Smooth muscle cell (in vitro differentiated cells): ENCODE data around the gene APPBP2. TPM values are rescaled to one million over a fixed set of nuclear protein-coding genes. Genes with fewer than 3 reads are reported as not detected.
A peak's percentile ranks its signal among the peaks of the same experiment; 100 is the strongest.

Experiments
- DNase-seq: peaks from one replicate; lab custom pipeline; 2025; ENCODE audit not compliant: unreplicated experiment; lab: John Stamatoyannopoulos, UW
- H2AFZ ChIP-seq: fragments of 200-600 bp; sonication (generic); 2 replicates; pipeline ENCODE4 v1.6.0; 2016; ENCODE audit warnings: antibody characterized with exemption, low read depth, mild to moderate bottlenecking
- H3F3A ChIP-seq: fragments of 200-600 bp; sonication (generic); 2 replicates; pipeline ENCODE4 v1.6.0; 2017; ENCODE audit warnings: antibody characterized with exemption, low read depth
- H3K27ac ChIP-seq: fragments of 200-600 bp; sonication (generic); 2 replicates; pipeline ENCODE4 v1.5.1; 2016; ENCODE audit warnings: low read depth, mild to moderate bottlenecking
- H3K27me3 ChIP-seq: fragments of 200-600 bp; sonication (generic); 2 replicates; pipeline ENCODE4 v1.6.1; 2016; ENCODE audit warnings: low read depth, mild to moderate bottlenecking
- H3K36me3 ChIP-seq: fragments of 200-600 bp; sonication (generic); 2 replicates; pipeline ENCODE4 v1.5.1; 2016; ENCODE audit warnings: low read depth
- H3K4me1 ChIP-seq: fragments of 200-600 bp; sonication (generic); 2 replicates; pipeline ENCODE4 v1.5.1; 2016; ENCODE audit warnings: low read depth
- H3K4me2 ChIP-seq: fragments of 200-600 bp; sonication (generic); 2 replicates; pipeline ENCODE4 v1.6.0; 2016; ENCODE audit warnings: mild to moderate bottlenecking
- H3K4me3 ChIP-seq: fragments of 200-600 bp; sonication (generic); 2 replicates; pipeline ENCODE4 v1.5.1; 2016; ENCODE audit warnings: mild to moderate bottlenecking
- H3K79me2 ChIP-seq: fragments of 200-600 bp; sonication (generic); 2 replicates; pipeline ENCODE4 v1.6.0; 2016; ENCODE audit warnings: low read depth, mild to moderate bottlenecking
- H3K9ac ChIP-seq: fragments of 200-600 bp; sonication (generic); 2 replicates; pipeline ENCODE4 v1.6.0; 2016; ENCODE audit warnings: low read depth
- H3K9me3 ChIP-seq: fragments of 200-600 bp; sonication (generic); replicated peaks from 2 replicates; pipeline ENCODE4 v1.5.1; 2016; ENCODE audit warnings: low read depth
- H4K20me1 ChIP-seq: fragments of 200-600 bp; sonication (generic); 2 replicates; pipeline ENCODE4 v1.6.0; 2016; ENCODE audit warnings: low read depth
- WGBS: methylation state at CpG from one replicate; pipeline ENCODE4 v1.1.7; 2016; ENCODE audit warnings: low lambda C conversion rate; 5-methylcytosine and 5-hydroxymethylcytosine counted together
- polyA plus RNA-seq: library from polyadenylated mRNA; unstranded; fragments of >200 nt; fragmentation: Nextera tagmentation; extraction: Ambion mirVana; gene quantifications from 2 replicates; pipeline ENCODE4 v1.2.1, GENCODE V29; 2016
- total RNA-seq: library from RNA; depleted of rRNA; stranded (reverse); fragments of >200 nt; gene quantifications from 2 replicates; pipeline ENCODE4 v1.2.3, GENCODE V29; 2014
- TF ChIP-seq, protein P1 (sequence below): fragments of 200-600 bp; sonication (generic); IDR thresholded peaks from 2 replicates; pipeline ENCODE4 v1.5.1; 2017; ENCODE audit warnings: borderline replicate concordance, mild to moderate bottlenecking, antibody characterized with exemption; ENCODE audit not compliant: insufficient read depth, poor library complexity, severe bottlenecking

APPBP2 gene, protein sequence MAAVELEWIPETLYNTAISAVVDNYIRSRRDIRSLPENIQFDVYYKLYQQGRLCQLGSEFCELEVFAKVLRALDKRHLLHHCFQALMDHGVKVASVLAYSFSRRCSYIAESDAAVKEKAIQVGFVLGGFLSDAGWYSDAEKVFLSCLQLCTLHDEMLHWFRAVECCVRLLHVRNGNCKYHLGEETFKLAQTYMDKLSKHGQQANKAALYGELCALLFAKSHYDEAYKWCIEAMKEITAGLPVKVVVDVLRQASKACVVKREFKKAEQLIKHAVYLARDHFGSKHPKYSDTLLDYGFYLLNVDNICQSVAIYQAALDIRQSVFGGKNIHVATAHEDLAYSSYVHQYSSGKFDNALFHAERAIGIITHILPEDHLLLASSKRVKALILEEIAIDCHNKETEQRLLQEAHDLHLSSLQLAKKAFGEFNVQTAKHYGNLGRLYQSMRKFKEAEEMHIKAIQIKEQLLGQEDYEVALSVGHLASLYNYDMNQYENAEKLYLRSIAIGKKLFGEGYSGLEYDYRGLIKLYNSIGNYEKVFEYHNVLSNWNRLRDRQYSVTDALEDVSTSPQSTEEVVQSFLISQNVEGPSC
- total RNA-seq (40.9 and 57.1 TPM in 2 replicates), polyA plus RNA-seq (36.9 and 38.3 TPM in 2 replicates)

DNA sequence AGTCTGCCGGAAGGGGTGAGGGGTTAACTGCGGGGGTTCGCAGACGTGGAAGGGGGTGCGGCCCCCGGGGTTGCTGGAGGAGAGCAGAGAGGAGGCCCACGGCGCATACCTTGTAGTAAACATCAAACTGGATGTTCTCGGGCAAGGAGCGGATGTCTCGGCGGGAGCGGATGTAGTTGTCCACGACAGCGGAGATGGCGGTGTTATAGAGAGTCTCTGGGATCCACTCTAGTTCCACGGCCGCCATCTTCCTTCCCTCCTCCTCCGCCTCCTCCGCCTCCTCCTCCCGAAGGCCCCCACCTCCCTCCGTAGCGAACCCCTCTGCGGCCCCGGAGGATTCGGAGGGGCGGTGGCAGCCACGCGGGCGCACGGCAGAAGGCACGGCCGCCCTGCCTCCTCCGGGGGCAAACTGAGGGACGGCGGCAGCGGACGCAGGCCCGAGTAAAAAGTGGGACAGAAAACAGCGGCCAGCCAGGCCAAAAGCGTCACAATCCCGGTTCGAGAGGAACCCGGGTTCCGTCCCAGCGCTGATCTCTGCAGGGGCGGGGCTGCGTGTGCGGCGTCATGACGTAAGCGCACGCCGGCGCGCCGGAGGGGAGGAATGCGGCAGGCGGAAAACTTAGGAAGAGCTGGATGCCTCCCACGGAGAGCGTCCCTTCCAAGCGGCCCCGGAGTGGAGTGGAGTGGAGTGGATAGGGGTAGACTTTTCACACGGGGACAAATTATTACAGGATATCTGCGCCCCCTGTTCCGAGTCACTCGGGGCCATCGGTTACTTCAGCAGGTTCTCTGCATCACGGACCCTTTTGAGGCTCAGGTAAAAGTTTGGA lies at the start of gene APPBP2:
Gene APPBP2, minus strand, starts transcription at position 558 of the 830 bp plus-strand sequence. Its CDS starts 311 bp downstream, at position 247.
- H3K9me3 ChIP-seq: no peaks in the 10 kb centered on the region
- peaks cover 42% of the 10 kb centered on the region for H4K20me1 ChIP-seq
- no peaks in the 10 kb centered on the region for H3K27me3 ChIP-seq
- peaks cover 66% of the 10 kb centered on the region for H3K79me2 ChIP-seq
- under 1% methylated on average over 53 of the region's 69 CpGs for WGBS
- peak within 1 kb of the TSS; percentile 78 for H2AFZ ChIP-seq
- TF ChIP-seq, protein P1, sequence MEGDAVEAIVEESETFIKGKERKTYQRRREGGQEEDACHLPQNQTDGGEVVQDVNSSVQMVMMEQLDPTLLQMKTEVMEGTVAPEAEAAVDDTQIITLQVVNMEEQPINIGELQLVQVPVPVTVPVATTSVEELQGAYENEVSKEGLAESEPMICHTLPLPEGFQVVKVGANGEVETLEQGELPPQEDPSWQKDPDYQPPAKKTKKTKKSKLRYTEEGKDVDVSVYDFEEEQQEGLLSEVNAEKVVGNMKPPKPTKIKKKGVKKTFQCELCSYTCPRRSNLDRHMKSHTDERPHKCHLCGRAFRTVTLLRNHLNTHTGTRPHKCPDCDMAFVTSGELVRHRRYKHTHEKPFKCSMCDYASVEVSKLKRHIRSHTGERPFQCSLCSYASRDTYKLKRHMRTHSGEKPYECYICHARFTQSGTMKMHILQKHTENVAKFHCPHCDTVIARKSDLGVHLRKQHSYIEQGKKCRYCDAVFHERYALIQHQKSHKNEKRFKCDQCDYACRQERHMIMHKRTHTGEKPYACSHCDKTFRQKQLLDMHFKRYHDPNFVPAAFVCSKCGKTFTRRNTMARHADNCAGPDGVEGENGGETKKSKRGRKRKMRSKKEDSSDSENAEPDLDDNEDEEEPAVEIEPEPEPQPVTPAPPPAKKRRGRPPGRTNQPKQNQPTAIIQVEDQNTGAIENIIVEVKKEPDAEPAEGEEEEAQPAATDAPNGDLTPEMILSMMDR: no peak
- H3K27ac ChIP-seq: peak within 1 kb of the TSS; percentile 98
- H3F3A ChIP-seq: no peaks in the 10 kb centered on the region
- H3K4me3 ChIP-seq: peak within 1 kb of the TSS; percentile 82
- peak within 1 kb of the TSS; percentile 98 for H3K9ac ChIP-seq
- peak within 1 kb of the TSS; percentile 98 for H3K4me2 ChIP-seq
- no peaks in the 10 kb centered on the region for H3K36me3 ChIP-seq
- peak; percentile 84 for DNase-seq
- peaks cover 22% of the 10 kb centered on the region for H3K4me1 ChIP-seq

DNA sequence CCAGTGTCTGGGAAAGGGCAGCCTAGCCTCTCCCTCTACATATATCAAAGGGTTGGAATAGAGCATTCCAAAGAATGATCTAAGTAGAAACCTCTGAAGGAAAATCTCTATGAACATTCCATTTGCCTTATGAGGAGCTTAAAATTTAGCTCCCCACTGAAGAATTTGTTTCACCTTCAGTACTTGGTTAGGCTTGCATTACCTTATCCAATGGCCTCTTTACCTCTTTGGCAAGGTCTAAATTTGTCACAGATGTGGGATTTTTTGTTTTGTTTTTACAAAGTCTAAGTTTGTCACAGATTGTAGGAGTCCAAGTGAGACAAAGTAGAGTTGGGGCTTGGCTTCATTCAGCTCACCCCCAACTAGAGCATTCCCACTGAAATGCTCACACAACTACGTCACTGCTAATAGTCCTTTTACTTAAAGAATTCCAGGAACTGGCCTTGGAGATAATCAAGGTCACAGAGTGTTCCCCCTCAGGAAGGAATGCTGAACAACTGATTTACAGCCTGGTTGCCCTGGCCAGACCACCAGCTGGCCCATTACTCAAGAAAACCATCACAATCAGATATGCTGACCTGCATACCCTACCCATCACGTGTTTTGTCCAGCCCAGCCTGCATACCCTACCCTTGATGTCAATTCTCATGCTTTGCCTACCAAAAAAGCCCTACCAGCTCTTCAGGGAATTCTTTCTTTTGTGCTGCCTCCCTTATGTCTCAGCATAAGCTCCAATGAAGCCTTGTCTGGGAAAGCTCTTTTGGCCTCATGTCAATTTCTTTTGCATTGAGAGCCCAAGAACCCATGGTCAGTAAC lies 47.4 kb upstream of the APPBP2 start:
- no peaks in the 10 kb centered on the region for H3K4me1 ChIP-seq
- 17% methylated on average over 2 of the region's 2 CpGs for WGBS
- TF ChIP-seq, protein P1: peak; percentile 27
- H3K79me2 ChIP-seq: no peaks in the 10 kb centered on the region
- peak overlapping the region; percentile 61 for H3K4me2 ChIP-seq
- H3K36me3 ChIP-seq: no peaks in the 10 kb centered on the region
- no peak overlapping the region for H3K4me3 ChIP-seq
- peak overlapping the region; percentile 28 for H2AFZ ChIP-seq
- no peaks in the 10 kb centered on the region for H4K20me1 ChIP-seq
- peak overlapping the region; percentile 86 for H3K27ac ChIP-seq
- no peaks in the 10 kb centered on the region for H3K27me3 ChIP-seq
- H3K9me3 ChIP-seq: no peaks in the 10 kb centered on the region
- peaks cover 11% of the 10 kb centered on the region for H3F3A ChIP-seq
- H3K9ac ChIP-seq: peak overlapping the region; percentile 25
- no peak for DNase-seq

DNA sequence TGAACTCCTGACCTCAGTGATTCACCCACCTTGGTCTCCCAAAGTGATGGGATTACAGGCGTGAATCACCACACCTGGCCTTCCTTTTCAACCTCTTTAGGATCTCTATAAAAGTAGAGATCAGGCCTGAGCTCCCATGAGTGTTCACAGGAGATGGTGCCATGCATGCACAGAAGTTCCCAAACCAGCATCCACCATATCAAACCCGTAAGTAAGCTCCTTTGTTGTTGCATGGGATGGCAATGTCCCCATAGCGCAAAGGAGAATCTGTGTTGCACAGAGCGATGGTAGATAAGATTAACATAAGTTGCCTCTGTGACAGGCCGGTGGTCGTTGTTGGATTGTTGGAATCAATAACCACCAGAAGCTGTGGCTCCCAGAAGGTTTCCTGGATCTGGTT lies 39.2 kb upstream of the APPBP2 start:
- Histone ChIP-seq H3K4me1 (no peaks in the 10 kb centered on the region), H3K36me3 (no peaks in the 10 kb centered on the region), H3K79me2 (no peaks in the 10 kb centered on the region), H2AFZ (no peak overlapping the region), H3K4me3 (no peak overlapping the region), H4K20me1 (no peaks in the 10 kb centered on the region), H3F3A (no peaks in the 10 kb centered on the region), H3K4me2 (no peak overlapping the region), H3K27ac (no peak overlapping the region), H3K27me3 (no peaks in the 10 kb centered on the region), H3K9me3 (no peaks in the 10 kb centered on the region), H3K9ac (no peak overlapping the region)
- 93% methylated on average over 6 of the region's 6 CpGs for WGBS
- TF ChIP-seq, protein P1: no peak
- DNase-seq: no peak
